Glutamatergic neuron (in vitro differentiated cells): ENCODE measurements around the gene OR5B12. TPM values are rescaled to one million over a fixed set of nuclear protein-coding genes. Genes with fewer than 3 reads are reported as not detected.
"Not testable (repeated sequence)": the region's sequence is repeated elsewhere in the genome, so short reads cannot be mapped to it uniquely, and the experiment has no call there.

Source experiments
- DNase-seq: peaks from one replicate; pipeline ENCODE4 v3.0.0; 2022
- H3K27ac Mint-ChIP-seq: one replicate; pipeline ENCODE4 v1.8.0; 2020; ENCODE audit warnings: mild to moderate bottlenecking, mixed read lengths, inconsistent platforms; ENCODE audit not compliant: unreplicated experiment
- H3K27me3 Mint-ChIP-seq: one replicate; pipeline ENCODE4 v1.8.0; 2020; ENCODE audit warnings: mild to moderate bottlenecking, moderate library complexity, mixed read lengths, inconsistent platforms; ENCODE audit not compliant: unreplicated experiment
- H3K36me3 Mint-ChIP-seq: one replicate; pipeline ENCODE4 v1.8.0; 2020; ENCODE audit warnings: mild to moderate bottlenecking, mixed read lengths, inconsistent platforms; ENCODE audit not compliant: unreplicated experiment
- H3K4me1 Mint-ChIP-seq: one replicate; pipeline ENCODE4 v1.8.0; 2020; ENCODE audit warnings: mild to moderate bottlenecking, low read depth, mixed read lengths, inconsistent platforms; ENCODE audit not compliant: unreplicated experiment
- H3K4me3 Mint-ChIP-seq: one replicate; pipeline ENCODE4 v1.8.0; 2020; ENCODE audit warnings: mild to moderate bottlenecking, mixed read lengths, inconsistent platforms; ENCODE audit not compliant: unreplicated experiment
- H3K9me3 Mint-ChIP-seq: one replicate; pipeline ENCODE4 v1.8.0; 2020; ENCODE audit warnings: mild to moderate bottlenecking, moderate library complexity, mixed read lengths, inconsistent platforms; ENCODE audit not compliant: unreplicated experiment
- CTCF ChIP-seq: fragments of 200-600 bp; sonication (generic); IDR thresholded peaks from one replicate; pipeline ENCODE4 v1.5.0; 2021; ENCODE audit not compliant: partially characterized antibody, unreplicated experiment
- total RNA-seq: library from RNA; stranded (reverse); fragmentation: NEBNext Ultra II Directional; extraction: Animal tissue kit (Norgen Biotek cat#: 25700); gene quantifications from one replicate; pipeline ENCODE4 v1.2.1, GENCODE V29; 2021; ENCODE audit not compliant: unreplicated experiment

Gene OR5B12
- total RNA-seq, 1 donor from 2014 or later = not detected

GRCh38 chr11:58406774-58407173 is 35.3 kb downstream of the OR5B12 start, which contains the start of gene OR5B3:
Gene OR5B3, minus strand, starts transcription at chr11:58406874. Its CDS starts 3,465 bp downstream, at chr11:58403409.
- TF ChIP-seq CTCF = no peak
- peaks cover 3% of the 10 kb centered on the region for H3K9me3 Mint-ChIP-seq

GRCh38 chr11:58399622-58400021 is 42.4 kb downstream of the OR5B12 start:
- not testable (repeated sequence) for H3K4me3 Mint-ChIP-seq, H3K4me1 Mint-ChIP-seq, H3K27me3 Mint-ChIP-seq, H3K36me3 Mint-ChIP-seq, H3K27ac Mint-ChIP-seq, H3K9me3 Mint-ChIP-seq, DNase-seq

More at GRCh38 chr11:58406774-58407173, 35.3 kb downstream of the OR5B12 start, which contains the start of gene OR5B3:
- no peak for DNase-seq
- Mint-ChIP-seq H3K27me3 (no peaks in the 10 kb centered on the region), H3K4me3 (no peak within 1 kb of the TSS), H3K4me1 (no peaks in the 10 kb centered on the region), H3K27ac (no peak within 1 kb of the TSS), H3K36me3 (peaks cover 5% of the 10 kb centered on the region)

- Mint-ChIP-seq H3K4me1 (no peaks in the 10 kb centered on the region), H3K4me3 (no peak overlapping the region), H3K36me3 (no peaks in the 10 kb centered on the region), H3K27ac (no peak overlapping the region), H3K27me3 (no peaks in the 10 kb centered on the region), H3K9me3 (no peaks in the 10 kb centered on the region)
- no peak for TF ChIP-seq CTCF
- no peak for DNase-seq
These were observed 46.5 kb downstream of the OR5B12 start for GRCh38 chr11:58395581-58395980.

- Mint-ChIP-seq H3K36me3 (no peaks in the 10 kb centered on the region), H3K9me3 (no peaks in the 10 kb centered on the region), H3K27ac (no peak overlapping the region), H3K27me3 (no peaks in the 10 kb centered on the region), H3K4me3 (no peak overlapping the region), H3K4me1 (no peaks in the 10 kb centered on the region)
- no peak for TF ChIP-seq CTCF
- no peak for DNase-seq
These were observed 47.8 kb downstream of the OR5B12 start for GRCh38 chr11:58394195-58394594.

GRCh38 chr11:58392746-58393145 is 49.3 kb downstream of the OR5B12 start:
- H3K27me3 Mint-ChIP-seq = no peaks in the 10 kb centered on the region
- DNase-seq = no peak
- no peaks in the 10 kb centered on the region for H3K4me1 Mint-ChIP-seq
- no peak overlapping the region for H3K27ac Mint-ChIP-seq
- TF ChIP-seq CTCF = no peak
- no peaks in the 10 kb centered on the region for H3K9me3 Mint-ChIP-seq
- H3K36me3 Mint-ChIP-seq = no peaks in the 10 kb centered on the region
- H3K4me3 Mint-ChIP-seq = no peak overlapping the region

GRCh38 chr11:58391879-58392278 is 50.2 kb downstream of the OR5B12 start:
- Mint-ChIP-seq H3K36me3 (no peaks in the 10 kb centered on the region), H3K4me3 (no peak overlapping the region), H3K27ac (no peak overlapping the region), H3K9me3 (no peaks in the 10 kb centered on the region), H3K4me1 (no peaks in the 10 kb centered on the region), H3K27me3 (no peaks in the 10 kb centered on the region)
- no peak for TF ChIP-seq CTCF
- no peak for DNase-seq
